DMS 273 treated with DMSO at 0.1 percent for 48 hours (cell line): ENCODE data around the gene RGS6.

Experiments
- DNase-seq: peaks from one replicate; lab custom pipeline; 2025; lab: John Stamatoyannopoulos, UW

RGS6 gene

DNA sequence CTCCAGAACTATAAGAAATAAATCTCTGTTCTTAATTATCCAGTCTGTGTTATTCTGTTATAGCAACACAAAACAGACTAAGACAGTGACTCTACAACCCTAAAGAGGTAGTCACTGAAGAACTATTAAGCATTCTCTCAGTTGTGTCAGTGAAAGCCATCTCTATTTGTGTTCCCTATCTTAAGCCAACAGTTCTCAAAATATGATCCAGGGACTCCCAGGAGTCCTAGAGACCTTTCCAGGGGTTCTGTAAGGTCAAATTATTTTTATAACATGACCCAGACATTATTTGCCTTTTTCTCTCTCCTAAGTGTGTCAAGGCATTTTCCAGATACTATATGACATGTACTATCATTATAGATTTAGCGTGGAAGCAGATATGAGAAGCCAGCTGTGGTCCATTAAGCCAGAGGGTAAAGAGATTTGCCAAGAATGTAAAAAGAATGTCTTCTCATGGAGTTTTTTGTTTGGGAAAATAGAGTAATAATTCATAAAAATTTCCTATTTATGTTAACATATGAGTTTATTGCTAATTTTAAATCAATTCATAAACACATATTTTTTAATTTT lies 315.8 kb downstream of the RGS6 start:
- DNase-seq = no peak

- no peak for DNase-seq
These were observed 321.3 kb downstream of the RGS6 start for GRCh38 chr14:72253503-72253902.

DNA sequence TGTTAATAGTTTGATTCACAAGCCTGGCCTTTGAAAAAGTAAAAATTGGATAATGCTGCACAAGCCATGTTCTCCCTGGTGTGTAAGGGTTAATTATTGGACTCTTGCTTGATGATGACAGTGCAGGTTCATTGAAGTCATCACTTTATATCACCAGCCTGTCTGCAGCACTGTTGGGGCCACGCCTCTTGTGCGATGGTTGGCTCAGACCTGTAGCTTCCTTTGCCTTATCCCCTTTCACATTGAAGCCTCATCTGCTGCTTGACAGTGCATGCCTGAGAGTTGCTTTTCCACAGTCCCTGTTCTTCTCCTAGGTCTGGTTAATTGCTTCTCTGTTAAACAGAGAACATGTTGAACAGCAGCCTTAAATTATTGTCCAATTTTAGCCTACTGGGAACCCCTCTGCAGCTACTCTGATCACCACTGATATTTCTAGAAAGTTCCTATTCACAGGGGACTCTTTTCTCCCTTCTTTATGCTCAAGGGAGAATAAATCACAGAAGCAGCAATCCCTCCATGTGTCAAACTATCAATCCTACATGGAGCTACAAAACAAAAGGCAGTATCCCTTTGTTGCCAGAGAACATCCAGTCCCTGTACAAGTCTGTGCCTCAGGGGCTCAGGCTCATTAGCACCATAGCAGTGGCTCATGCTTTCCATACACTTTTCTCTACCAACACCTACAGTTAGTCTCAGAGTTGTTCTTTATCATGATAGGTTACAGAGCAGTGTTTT lies 322.1 kb downstream of the RGS6 start:
- DNase-seq = no peak

- no peak for DNase-seq
These were observed 322.8 kb downstream of the RGS6 start for GRCh38 chr14:72254937-72255472.

GRCh38 chr14:72256055-72256454 lies 323.8 kb downstream of the RGS6 start:
- no peak for DNase-seq

GRCh38 chr14:72261068-72261467 lies 328.8 kb downstream of the RGS6 start:
- DNase-seq = no peak

DNA sequence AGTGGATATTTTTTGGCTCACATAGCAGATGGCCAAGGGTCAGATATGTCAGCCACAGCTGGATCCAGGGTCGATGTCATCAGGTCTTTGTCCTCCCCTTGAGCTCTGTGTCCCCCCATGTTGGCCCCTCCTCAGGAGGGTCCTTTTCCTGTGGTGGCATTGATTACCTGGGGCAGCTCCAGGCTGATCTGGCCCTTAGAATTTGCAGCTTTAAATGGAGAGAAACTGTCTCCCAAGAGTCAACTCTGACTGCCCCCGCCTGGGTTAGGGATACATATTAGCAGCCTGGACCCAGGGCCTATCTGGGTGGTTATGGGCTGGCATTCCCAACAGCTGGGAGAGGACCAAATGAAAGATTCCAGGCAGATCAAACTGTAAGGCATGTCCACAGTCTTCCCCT lies 330.5 kb downstream of the RGS6 start:
- DNase-seq = no peak

DNA sequence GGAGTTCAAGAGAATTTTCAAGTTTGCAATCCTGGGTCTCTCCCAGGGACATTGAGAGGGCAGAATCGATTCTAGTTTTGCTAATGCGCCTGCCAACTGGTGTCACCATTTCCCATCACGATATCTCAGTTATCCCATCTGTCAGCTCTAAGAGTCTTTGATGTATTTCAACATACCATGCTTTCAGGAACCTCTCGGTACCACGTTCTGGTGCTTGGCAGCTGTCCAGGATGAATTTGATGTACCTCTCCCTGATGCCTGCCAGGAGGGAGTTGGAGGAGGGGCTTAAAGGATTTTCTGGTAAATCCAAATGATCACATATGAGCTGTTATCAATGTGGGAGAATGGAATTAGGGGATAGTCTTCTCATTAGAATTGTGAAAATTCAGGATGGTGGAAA lies 332.5 kb downstream of the RGS6 start:
- peak; percentile 18 for DNase-seq

- no peak for DNase-seq
These were observed 338.0 kb downstream of the RGS6 start for GRCh38 chr14:72270147-72270727.

DNA sequence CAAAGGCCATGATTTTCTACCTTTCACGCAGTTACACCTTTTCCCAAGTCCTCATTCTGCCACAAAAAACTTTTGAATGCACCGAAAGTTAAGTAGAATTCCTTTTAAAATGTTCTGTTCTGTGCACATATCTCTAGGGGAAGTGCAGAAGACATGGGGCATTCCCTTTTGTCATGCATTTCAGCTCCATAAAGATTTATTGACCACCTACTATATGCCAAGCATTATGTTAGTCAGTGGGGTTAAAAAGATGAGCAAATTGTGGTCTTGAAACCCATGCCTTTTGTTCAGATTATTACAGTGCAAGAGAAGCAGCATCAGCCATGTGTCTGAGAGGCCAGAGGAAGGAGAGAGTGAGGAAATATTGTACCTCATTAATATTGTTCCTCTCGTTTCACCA lies 338.5 kb downstream of the RGS6 start:
- DNase-seq = no peak

- no peak for DNase-seq
These were observed 343.0 kb downstream of the RGS6 start for GRCh38 chr14:72275242-72275641.

DNA sequence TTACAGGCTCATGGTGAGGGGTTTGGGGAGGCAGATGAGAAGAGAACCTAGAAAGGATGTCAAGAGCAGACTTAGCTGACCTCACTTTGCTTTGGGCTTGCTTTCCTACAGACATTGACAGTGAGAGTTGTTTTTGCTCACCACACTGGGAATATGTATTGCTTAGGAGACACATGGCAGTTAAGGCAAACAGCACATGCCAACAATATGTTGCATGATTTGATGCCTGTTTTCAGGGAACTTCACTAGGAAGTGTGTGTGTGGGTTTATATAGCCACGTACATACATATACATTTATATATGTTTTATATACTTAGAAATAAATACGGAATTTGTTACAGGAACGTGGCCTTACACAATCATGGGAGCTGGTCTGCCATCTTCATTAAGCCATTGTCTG lies 346.1 kb downstream of the RGS6 start:
- no peak for DNase-seq

DNA sequence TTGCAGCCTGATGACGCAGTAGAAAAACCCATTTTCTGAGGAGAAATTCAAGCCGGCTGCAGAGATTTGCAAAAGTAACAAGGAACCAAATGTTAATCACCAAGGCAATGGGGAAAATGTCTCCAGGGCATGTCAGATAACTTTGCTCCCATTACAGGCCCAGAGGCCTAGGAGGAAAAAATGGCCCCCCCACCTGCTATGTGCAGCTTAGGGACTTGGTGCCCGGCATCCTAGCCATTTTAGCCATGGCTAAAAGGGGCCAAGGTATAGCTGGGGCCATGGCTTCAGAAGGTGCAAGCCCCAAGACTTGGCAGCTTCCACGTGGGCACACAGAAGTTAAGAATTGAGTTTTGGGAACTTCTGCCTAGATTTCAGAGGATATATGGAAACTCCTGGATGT lies 351.9 kb downstream of the RGS6 start:
- DNase-seq = no peak

- DNase-seq = no peak
These were observed 358.0 kb downstream of the RGS6 start for GRCh38 chr14:72290241-72290640.

- DNase-seq = no peak
These were observed 359.9 kb downstream of the RGS6 start for GRCh38 chr14:72291908-72292688.

DNA sequence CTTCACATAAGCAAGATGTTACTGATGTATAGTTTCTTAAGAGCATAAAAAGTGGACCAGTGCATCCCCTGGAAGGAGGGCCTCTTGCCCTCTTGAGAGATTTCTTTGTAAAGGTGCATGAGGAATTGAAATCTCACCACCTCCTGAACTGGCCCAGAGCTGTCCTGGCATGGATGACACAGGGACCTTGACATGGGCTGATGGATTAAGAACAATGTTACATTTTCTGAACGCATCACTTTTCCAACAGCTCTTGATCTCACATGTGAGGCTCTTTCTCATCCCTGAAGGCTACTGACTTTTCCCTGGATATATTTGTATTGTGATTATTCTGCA lies 360.4 kb downstream of the RGS6 start:
- DNase-seq = no peak

DNA sequence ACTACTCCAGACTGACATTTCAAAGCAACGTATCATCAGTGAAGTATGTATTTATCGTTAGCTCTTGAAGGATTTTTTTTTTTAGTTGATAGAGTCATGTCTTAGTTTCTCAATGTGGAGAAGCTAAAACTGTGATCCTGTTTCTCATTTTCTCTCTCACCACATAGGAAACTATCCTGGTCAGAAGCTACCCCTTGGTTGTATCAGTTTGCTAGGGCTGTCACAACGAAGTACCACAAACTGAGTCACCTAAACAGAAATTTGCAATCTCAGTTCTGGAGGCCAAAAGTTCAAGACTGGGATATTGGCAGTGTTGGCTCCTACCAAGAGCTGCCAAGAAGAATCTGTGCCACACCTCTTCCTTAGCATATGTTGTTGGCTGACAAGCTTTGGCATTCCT lies 369.1 kb downstream of the RGS6 start:
- DNase-seq = no peak

- no peak for DNase-seq
These were observed 371.7 kb downstream of the RGS6 start for GRCh38 chr14:72303930-72304329.

GRCh38 chr14:72305561-72305960 lies 373.3 kb downstream of the RGS6 start:
- DNase-seq = no peak

- DNase-seq = no peak
These were observed 376.8 kb downstream of the RGS6 start for GRCh38 chr14:72308967-72309485.

- DNase-seq = no peak
These were observed 378.9 kb downstream of the RGS6 start for GRCh38 chr14:72311116-72311515.

DNA sequence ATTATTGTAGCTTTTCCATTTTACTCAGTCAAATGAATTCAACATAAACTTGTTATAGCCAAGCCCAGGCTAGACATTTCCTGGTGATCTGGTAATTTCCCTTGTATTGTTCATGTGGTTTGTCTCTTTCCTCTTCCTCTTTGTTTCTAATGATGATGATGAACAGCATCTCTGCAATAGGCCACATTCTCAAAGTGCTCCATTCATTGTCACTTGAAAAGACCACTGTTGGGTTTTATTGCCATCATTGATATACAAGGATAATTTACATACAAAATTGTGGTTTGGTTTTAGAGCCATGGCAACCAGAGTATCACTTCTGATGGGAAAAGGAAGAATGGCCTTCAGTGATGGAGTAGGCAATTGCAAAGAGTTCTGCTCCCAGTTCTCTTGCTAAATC lies 379.3 kb downstream of the RGS6 start:
- no peak for DNase-seq
